HepG2 (cell line): Measurements from ENCODE around the gene IGLON5.

Experiments used
- ARNTL ChIP-seq: sonication (generic); formaldehyde crosslinking; IDR thresholded peaks from 2 replicates; pipeline ENCODE4 v1.4.0; 2020; ENCODE audit warnings: mild to moderate bottlenecking, missing genetic modification reagents
- KLF16 ChIP-seq, 2 experiments: sonication (generic) in 1 of 2; formaldehyde crosslinking in 1 of 2; IDR thresholded peaks; 2 replicates each; pipeline versions ENCODE4 v1.6.1 to v1.8.0; 2016 to 2023; ENCODE audit warnings: missing genetic modification reagents in 2 of 2, missing compliant biosample characterization in 1 of 2
- MXD4 ChIP-seq: IDR thresholded peaks from 2 replicates; pipeline ENCODE4 v1.6.1; 2016; ENCODE audit warnings: mild to moderate bottlenecking, missing biosample characterization, missing genetic modification reagents
- NFE2L1 ChIP-seq: sonication (generic); formaldehyde crosslinking; IDR thresholded peaks from 2 replicates; pipeline ENCODE4 v1.4.0; 2020; ENCODE audit warnings: missing genetic modification reagents, mild to moderate bottlenecking, borderline replicate concordance
- ZBTB3 ChIP-seq: sonication (generic); formaldehyde crosslinking; IDR thresholded peaks from 2 replicates; pipeline ENCODE4 v1.4.0; 2020; ENCODE audit warnings: low read depth, mild to moderate bottlenecking, moderate library complexity, missing genetic modification reagents, borderline replicate concordance

DNA sequence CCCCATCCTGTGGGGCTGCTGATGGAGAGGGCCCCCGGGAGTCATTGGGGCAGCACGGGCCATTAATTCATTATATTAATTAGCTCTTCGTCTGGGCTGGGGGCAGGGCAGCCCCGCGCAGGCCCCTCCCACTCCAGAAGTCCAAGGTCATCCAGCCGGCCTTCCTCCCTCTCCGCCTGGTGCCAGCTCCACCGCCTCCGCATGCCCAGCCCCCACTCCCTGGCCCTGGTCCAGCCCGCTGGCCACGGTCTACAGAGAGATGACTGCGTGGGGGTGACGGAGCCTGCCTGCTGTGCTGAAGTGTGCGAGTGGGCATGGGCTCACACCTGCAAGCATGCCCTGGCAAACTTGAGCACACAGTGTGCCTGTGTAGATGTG lies 8.8 kb downstream of the IGLON5 start:
- TF ChIP-seq MXD4 (CRISPR knock-in tag) = no peak
- no peak for TF ChIP-seq ARNTL
- TF ChIP-seq ZBTB3 (CRISPR knock-in tag) = no peak
- no peak for TF ChIP-seq KLF16 (CRISPR knock-in tag; IDR thresholded peaks at IDR 0.05)
- TF ChIP-seq NFE2L1 (CRISPR knock-in tag) = no peak
